ENCODE results near the gene HIVEP3. TPM values are rescaled to one million over a fixed set of nuclear protein-coding genes. Genes with fewer than 3 reads are reported as not detected.

Gene HIVEP3
- total RNA-seq, 1 experiment from 2014 or later: 1.4 TPM

DNA sequence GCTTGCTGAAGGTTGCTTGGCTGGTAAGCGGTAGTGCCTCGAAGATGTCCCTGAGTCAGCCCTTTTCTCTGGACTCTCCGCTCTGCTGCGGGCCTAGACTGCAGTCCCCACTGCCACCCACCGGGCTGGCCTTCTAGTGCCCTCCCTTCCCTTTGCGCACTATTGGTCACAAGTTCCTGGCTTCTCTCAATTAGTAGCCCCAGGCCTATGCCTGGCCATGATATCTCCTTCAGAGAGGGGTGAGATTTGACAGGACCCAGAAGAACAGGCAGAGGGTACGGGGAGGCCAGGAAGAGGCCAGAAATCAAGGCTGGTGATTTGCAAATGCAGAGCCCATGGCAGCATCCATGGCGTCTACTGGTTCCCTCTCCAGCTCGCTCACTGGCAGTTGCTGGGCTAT, 207.7 kb downstream of the HIVEP3 start:
- Histone ChIP-seq H3K4ac (ENCODE audit: low read depth, low read length) (no peak overlapping the region), H2AFZ (ENCODE audit: low read length) (no peak overlapping the region), H3K23ac (ENCODE audit: insufficient read length, low read depth, low read length) (no peak overlapping the region), H2BK20ac (ENCODE audit: low read depth, low read length, poor library complexity, severe bottlenecking) (no peak overlapping the region), H3K56ac (ENCODE audit: insufficient read length, low read depth, low read length) (no peak overlapping the region), H3K27me3 (ENCODE audit: insufficient read depth, low read length) (no peaks in the 10 kb centered on the region), H2BK5ac (ENCODE audit: insufficient read length, low read length) (no peak overlapping the region), H3K14ac (ENCODE audit: insufficient read depth, low read length) (no peak overlapping the region), H2BK15ac (ENCODE audit: low read depth, low read length) (no peak overlapping the region), H2BK12ac (ENCODE audit: insufficient read length, low read depth, low read length) (no peak overlapping the region), H3K4me1 (ENCODE audit: insufficient read depth, low read length) (no peaks in the 10 kb centered on the region), H4K91ac (ENCODE audit: insufficient read length, low read depth, low read length) (no peak overlapping the region), H4K8ac (replicated peaks; ENCODE audit: insufficient read length, low read depth, low read length) (no peak overlapping the region), H3K79me2 (ENCODE audit: insufficient read depth, low read length) (no peaks in the 10 kb centered on the region), H2BK120ac (ENCODE audit: low read depth, low read length, poor library complexity, severe bottlenecking) (no peak overlapping the region), H3K4me2 (ENCODE audit: insufficient read depth, insufficient read length, low read length) (no peak overlapping the region), H3K27ac (ENCODE audit: insufficient read length, low read depth, low read length) (no peak overlapping the region), H3K79me1 (ENCODE audit: insufficient read depth, low read depth, low read length, poor library complexity, severe bottlenecking) (no peaks in the 10 kb centered on the region), H4K20me1 (ENCODE audit: control insufficient read depth, insufficient read depth, insufficient read length) (no peaks in the 10 kb centered on the region), H3K18ac (ENCODE audit: insufficient read length, low read depth, low read length) (no peak overlapping the region), H4K5ac (ENCODE audit: insufficient read length, low read depth, low read length) (no peak overlapping the region), H2AK5ac (ENCODE audit: insufficient read length, low read length) (no peak overlapping the region), H3T11ph (ENCODE audit: low read length) (no peak overlapping the region), H3K9ac (ENCODE audit: extremely low read depth, insufficient read length, low read length) (no peak overlapping the region), H3K23me2 (ENCODE audit: insufficient read length, low read depth, low read length, poor library complexity, severe bottlenecking) (no peaks in the 10 kb centered on the region), H3K9me3 (ENCODE audit: control insufficient read depth, low read depth, low read length) (no peaks in the 10 kb centered on the region)
- no peaks in the 10 kb centered on the region; a peak in 1 of 7 replicates for H3K36me3 Mint-ChIP-seq (ENCODE audit: insufficient read depth in 1 of 3, low read depth in 3 of 3)
- TF ChIP-seq CTCF (conservative IDR thresholded peaks at IDR 0.05): no peak
- H3K27me3 Mint-ChIP-seq (ENCODE audit: low read depth): peaks cover 3% of the 10 kb centered on the region
- H3K4me1 Mint-ChIP-seq: peaks cover 16 to 22% of the 10 kb centered on the region in 2 experiments
- WGBS (ENCODE audit: extremely low coverage, insufficient read length, low lambda C conversion rate): no CpG with 5 or more reads among the region's 9 CpGs
- no peak overlapping the region for H3K27ac Mint-ChIP-seq
- H3K4me3 Mint-ChIP-seq: no peak overlapping the region
- H3K9me3 Mint-ChIP-seq: no peaks in the 10 kb centered on the region; a peak in 1 of 5 replicates
- DNase-seq: no peak

All from H9 (cell line).